AG04450 (cell line): ENCODE results near the gene MYO1B. TPM values are rescaled to one million over a fixed set of nuclear protein-coding genes. Genes with fewer than 3 reads are reported as not detected.

ENCODE experiments used
- CTCF ChIA-PET: fragments of 300-600, 350-600 bp; formaldehyde crosslinking; extraction: SDS; loops from one replicate; lab custom pipeline; 2022; ENCODE audit warnings: antibody characterized with exemption, inconsistent platforms; lab: Charles Lee
- POLR2A ChIA-PET: fragments of 350-600 bp; formaldehyde crosslinking; extraction: SDS; loops from one replicate; lab custom pipeline; 2021; ENCODE audit warnings: antibody characterized with exemption, inconsistent platforms; lab: Yijun Ruan, JAX
- DNase-seq: peaks from one replicate; pipeline ENCODE4 v3.0.0-alpha.2; 2011; ENCODE audit warnings: low read depth, low spot score
- H3K27ac ChIP-seq: one replicate; pipeline ENCODE4 v1.5.1; 2012; ENCODE audit warnings: low read depth, low read length, control low read depth
- H3K27me3 ChIP-seq: one replicate; pipeline ENCODE4 v1.6.0; 2012; ENCODE audit warnings: low read length; ENCODE audit not compliant: control insufficient read depth, insufficient read depth
- H3K4me3 ChIP-seq: 2 replicates; pipeline ENCODE4 v1.5.1; 2011; ENCODE audit warnings: mild to moderate bottlenecking, low read depth, low read length, control low read depth
- H3K9me3 ChIP-seq: 2 replicates; pipeline ENCODE4 v1.5.1; 2012; ENCODE audit warnings: low read length; ENCODE audit not compliant: control insufficient read depth, insufficient read depth
- polyA plus RNA-seq: library from polyadenylated mRNA; depleted of rRNA; stranded (reverse); fragments of >200 nt; gene quantifications from 2 replicates; pipeline ENCODE4 v1.2.3, GENCODE V29; 2011
- TF ChIP-seq, protein P1 (sequence below): IDR thresholded peaks from 2 replicates; pipeline ENCODE4 v1.5.1; 2011; ENCODE audit warnings: low read depth, low read length, control low read depth, inconsistent platforms

Gene MYO1B
- polyA plus RNA-seq, 1 experiment = 149 TPM

DNA sequence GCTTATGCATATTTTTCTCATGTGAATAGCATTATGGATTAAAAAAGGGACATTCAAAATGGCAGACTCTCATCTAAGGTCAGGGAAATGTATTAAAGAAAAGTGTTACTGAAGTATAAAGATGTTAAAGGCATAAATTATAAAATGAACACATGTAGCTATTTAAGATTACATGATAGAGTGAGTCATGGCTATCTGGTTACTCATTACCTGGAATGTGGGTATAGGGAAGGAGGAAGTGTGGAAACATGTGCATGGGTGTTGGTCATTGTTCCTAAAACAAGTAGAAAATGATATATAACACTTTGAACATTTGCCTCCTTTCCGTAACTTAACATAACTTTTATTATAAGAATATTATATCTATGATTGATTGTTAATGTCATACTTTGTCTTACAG lies 66.4 kb downstream of the MYO1B start:
- CTCF ChIA-PET = interaction anchor here (0.6 kb wide), 1 partner anchor 210 kb away, joined by 3 read pairs; no protein-coding TSS in a partner anchor

DNA sequence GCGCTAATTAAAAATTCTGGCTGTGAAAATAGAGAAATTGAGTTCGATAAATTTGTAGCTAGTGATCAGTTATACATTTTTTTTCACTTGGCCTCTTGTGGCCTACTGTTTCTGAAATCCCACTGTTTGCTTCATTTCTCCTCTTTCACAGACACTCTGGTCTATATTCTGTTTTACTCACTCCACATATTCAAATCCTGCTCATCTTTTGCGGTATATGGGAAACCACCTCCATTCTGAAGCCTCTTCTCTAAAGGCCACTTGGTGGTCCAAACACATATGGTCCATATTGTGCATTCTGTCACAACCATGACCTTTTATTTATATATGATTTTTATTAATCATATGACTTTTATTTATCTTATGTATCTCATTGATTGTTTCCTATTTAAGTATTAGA lies 67.0 kb downstream of the MYO1B start:
- POLR2A ChIA-PET = interaction anchor here (1.0 kb wide), 1 partner anchor 8 kb away, joined by 4 read pairs; no protein-coding TSS in a partner anchor
- CTCF ChIA-PET = interaction anchor here (0.6 to 1.1 kb wide), 2 partner anchors 94 to 210 kb away, joined by 3 read pairs; no protein-coding TSS in a partner anchor
- no peaks in the 10 kb centered on the region for H3K9me3 ChIP-seq
- no peak for DNase-seq
- no peak overlapping the region for H3K27ac ChIP-seq
- TF ChIP-seq, protein P1, sequence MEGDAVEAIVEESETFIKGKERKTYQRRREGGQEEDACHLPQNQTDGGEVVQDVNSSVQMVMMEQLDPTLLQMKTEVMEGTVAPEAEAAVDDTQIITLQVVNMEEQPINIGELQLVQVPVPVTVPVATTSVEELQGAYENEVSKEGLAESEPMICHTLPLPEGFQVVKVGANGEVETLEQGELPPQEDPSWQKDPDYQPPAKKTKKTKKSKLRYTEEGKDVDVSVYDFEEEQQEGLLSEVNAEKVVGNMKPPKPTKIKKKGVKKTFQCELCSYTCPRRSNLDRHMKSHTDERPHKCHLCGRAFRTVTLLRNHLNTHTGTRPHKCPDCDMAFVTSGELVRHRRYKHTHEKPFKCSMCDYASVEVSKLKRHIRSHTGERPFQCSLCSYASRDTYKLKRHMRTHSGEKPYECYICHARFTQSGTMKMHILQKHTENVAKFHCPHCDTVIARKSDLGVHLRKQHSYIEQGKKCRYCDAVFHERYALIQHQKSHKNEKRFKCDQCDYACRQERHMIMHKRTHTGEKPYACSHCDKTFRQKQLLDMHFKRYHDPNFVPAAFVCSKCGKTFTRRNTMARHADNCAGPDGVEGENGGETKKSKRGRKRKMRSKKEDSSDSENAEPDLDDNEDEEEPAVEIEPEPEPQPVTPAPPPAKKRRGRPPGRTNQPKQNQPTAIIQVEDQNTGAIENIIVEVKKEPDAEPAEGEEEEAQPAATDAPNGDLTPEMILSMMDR = no peak
- H3K4me3 ChIP-seq = no peak overlapping the region
- H3K27me3 ChIP-seq = no peaks in the 10 kb centered on the region

More for the DNA sequence above, 66.4 kb downstream of the MYO1B start:
- no peak overlapping the region for H3K27ac ChIP-seq
- H3K27me3 ChIP-seq = no peaks in the 10 kb centered on the region
- POLR2A ChIA-PET = no interaction called here
- H3K4me3 ChIP-seq = no peak overlapping the region
- no peak for DNase-seq
- no peaks in the 10 kb centered on the region for H3K9me3 ChIP-seq
- TF ChIP-seq, protein P1 = no peak

DNA sequence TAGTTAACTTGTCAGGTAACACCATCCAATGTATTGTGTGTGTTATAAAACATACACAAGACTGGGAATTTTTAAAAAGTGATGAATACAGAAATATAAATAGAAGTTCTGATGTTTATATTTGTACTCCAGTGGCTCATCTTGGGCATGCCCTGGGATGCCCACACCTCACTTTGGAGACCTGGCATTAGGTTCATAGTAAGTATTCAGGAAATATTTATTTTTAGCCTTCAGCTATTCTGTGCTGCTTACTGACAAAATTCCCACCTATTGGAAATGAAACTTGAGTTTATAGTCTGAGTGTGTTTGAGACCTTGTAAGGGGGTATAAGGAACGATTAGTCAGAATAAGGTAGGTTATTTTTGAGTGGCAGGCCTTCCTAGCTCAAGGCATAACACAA lies 67.5 kb downstream of the MYO1B start:
- DNase-seq = no peak
- ChIA-PET POLR2A (interaction anchor here (1.0 kb wide), 1 partner anchor 9 kb away, joined by 4 read pairs; no protein-coding TSS in a partner anchor), CTCF (interaction anchor here (0.6 to 1.1 kb wide), 2 partner anchors 61 to 95 kb away, joined by 3 to 4 read pairs; no protein-coding TSS in a partner anchor)
- Histone ChIP-seq H3K27ac (no peak overlapping the region), H3K9me3 (no peaks in the 10 kb centered on the region), H3K4me3 (no peak overlapping the region), H3K27me3 (no peaks in the 10 kb centered on the region)
- TF ChIP-seq, protein P1 = no peak

GRCh38 chr2:191314697-191315364 lies 69.6 kb downstream of the MYO1B start:
- H3K27ac ChIP-seq = no peak overlapping the region
- TF ChIP-seq, protein P1 = no peak
- H3K9me3 ChIP-seq = no peaks in the 10 kb centered on the region
- ChIA-PET POLR2A (no interaction called here), CTCF (interaction anchor here (0.6 to 1.6 kb wide), 3 partner anchors 55 to 187 kb away, joined by 3 to 4 read pairs (median 3); no protein-coding TSS in a partner anchor)
- no peaks in the 10 kb centered on the region for H3K27me3 ChIP-seq
- DNase-seq = no peak
- H3K4me3 ChIP-seq = no peak overlapping the region

DNA sequence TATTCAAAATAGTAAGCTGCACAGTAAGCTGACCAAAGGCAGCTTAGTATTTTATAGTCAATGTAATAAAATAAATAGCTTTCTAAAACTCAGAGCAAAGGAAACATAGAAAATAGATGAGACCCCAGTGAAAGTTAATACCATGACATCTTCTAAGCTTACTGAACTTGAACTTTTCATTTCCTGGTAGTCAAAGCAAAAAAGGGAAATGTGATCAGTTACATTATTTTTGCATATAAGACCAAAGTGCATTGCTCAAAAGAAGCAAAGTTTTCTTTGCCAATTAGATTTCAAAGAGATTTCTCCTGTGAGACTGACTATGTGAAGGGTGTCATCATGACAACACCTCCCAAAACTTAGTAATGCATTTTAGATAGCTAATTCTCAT lies 70.2 kb downstream of the MYO1B start:
- CTCF ChIA-PET = interaction anchor here (0.6 to 1.6 kb wide), 4 partner anchors 54 to 186 kb away, joined by 3 to 4 read pairs (median 3); no protein-coding TSS in a partner anchor
- TF ChIP-seq, protein P1 = no peak
- Histone ChIP-seq H3K27me3 (no peaks in the 10 kb centered on the region), H3K4me3 (no peak overlapping the region), H3K27ac (no peak overlapping the region), H3K9me3 (no peaks in the 10 kb centered on the region)
- POLR2A ChIA-PET = no interaction called here
- DNase-seq = no peak
